Trophoblast cell (in vitro differentiated cells and primary cell): ENCODE results near the gene RPL35.

ENCODE experiments used
- DNase-seq, 2 donors: peaks; one replicate each; pipeline ENCODE4 v3.0.0-alpha.2; 2016
- H2AFZ ChIP-seq: 2 replicates; pipeline ENCODE4 v1.6.1; 2013; ENCODE audit warnings: low read length, moderate library complexity, mild to moderate bottlenecking; ENCODE audit not compliant: insufficient read depth, poor library complexity
- H2AK5ac ChIP-seq: 2 replicates; pipeline ENCODE4 v1.6.1; 2013; ENCODE audit warnings: mild to moderate bottlenecking, low read length
- H2BK120ac ChIP-seq: 2 replicates; pipeline ENCODE4 v1.6.1; 2013; ENCODE audit warnings: low read length, mild to moderate bottlenecking, moderate library complexity; ENCODE audit not compliant: insufficient read depth, poor library complexity
- H2BK12ac ChIP-seq: 2 replicates; pipeline ENCODE4 v1.6.1; 2013; ENCODE audit warnings: mild to moderate bottlenecking, low read length, moderate library complexity
- H2BK5ac ChIP-seq: 2 replicates; pipeline ENCODE4 v1.6.1; 2013; ENCODE audit warnings: low read length, low read depth, moderate library complexity, mild to moderate bottlenecking; ENCODE audit not compliant: poor library complexity
- H3K14ac ChIP-seq: 2 replicates; pipeline ENCODE4 v1.6.1; 2013; ENCODE audit warnings: mild to moderate bottlenecking, low read length
- H3K18ac ChIP-seq: 2 replicates; pipeline ENCODE4 v1.6.1; 2013; ENCODE audit warnings: mild to moderate bottlenecking, low read length
- H3K23ac ChIP-seq: 2 replicates; pipeline ENCODE4 v1.6.1; 2013; ENCODE audit warnings: low read length
- H3K27ac ChIP-seq: 2 replicates; pipeline ENCODE4 v1.5.1; 2013; ENCODE audit warnings: low read depth, mild to moderate bottlenecking, inconsistent platforms, low read length, moderate library complexity
- H3K27me3 ChIP-seq: 2 replicates; pipeline ENCODE4 v1.6.1; 2013; ENCODE audit warnings: inconsistent platforms, mild to moderate bottlenecking, low read length, moderate library complexity; ENCODE audit not compliant: insufficient read depth
- H3K36me3 ChIP-seq, 2 experiments: 1 replicate in 1 of 2; 2 replicates in 1 of 2; pipeline ENCODE4 v1.6.1; 2013; ENCODE audit warnings: low read length in 2 of 2, mild to moderate bottlenecking in 2 of 2, moderate library complexity in 1 of 2; ENCODE audit not compliant: insufficient read depth in 2 of 2, control insufficient read depth in 1 of 2
- H3K4ac ChIP-seq: 2 replicates; pipeline ENCODE4 v1.6.1; 2013; ENCODE audit warnings: low read depth, mild to moderate bottlenecking, low read length, moderate library complexity
- H3K4me1 ChIP-seq, 2 experiments: 1 replicate in 1 of 2; 2 replicates in 1 of 2; pipeline ENCODE4 v1.6.1; 2013; ENCODE audit warnings: low read length in 2 of 2, mild to moderate bottlenecking in 2 of 2, moderate library complexity in 1 of 2; ENCODE audit not compliant: insufficient read depth in 2 of 2, control insufficient read depth in 1 of 2
- H3K4me2 ChIP-seq: 2 replicates; pipeline ENCODE4 v1.6.1; 2013; ENCODE audit warnings: inconsistent platforms, mild to moderate bottlenecking, low read length, moderate library complexity
- H3K4me3 ChIP-seq: 2 replicates; pipeline ENCODE4 v1.5.1; 2013; ENCODE audit warnings: mild to moderate bottlenecking, low read depth, low read length, inconsistent platforms
- H3K79me1 ChIP-seq: one replicate; pipeline ENCODE4 v1.6.1; 2013; ENCODE audit warnings: low read length
- H3K79me2 ChIP-seq: 2 replicates; pipeline ENCODE4 v1.6.1; 2013; ENCODE audit warnings: low read length, mild to moderate bottlenecking; ENCODE audit not compliant: control insufficient read depth, insufficient read depth, poor library complexity
- H3K9ac ChIP-seq: 2 replicates; pipeline ENCODE4 v1.6.1; 2013; ENCODE audit warnings: mild to moderate bottlenecking, low read length
- H3K9me3 ChIP-seq: 2 replicates; pipeline ENCODE4 v1.6.1; 2013; ENCODE audit warnings: low read depth, mild to moderate bottlenecking, control low read depth, inconsistent platforms, low read length; ENCODE audit not compliant: insufficient read depth
- H4K12ac ChIP-seq: 2 replicates; pipeline ENCODE4 v1.6.1; 2013; ENCODE audit warnings: low read depth, mild to moderate bottlenecking, low read length, moderate library complexity
- H4K8ac ChIP-seq: 2 replicates; pipeline ENCODE4 v1.6.1; 2013; ENCODE audit warnings: low read depth, mild to moderate bottlenecking, low read length, moderate library complexity
- H4K91ac ChIP-seq: one replicate; pipeline ENCODE4 v1.6.1; 2013; ENCODE audit warnings: low read depth, mild to moderate bottlenecking, low read length, moderate library complexity
- WGBS: extraction: QIAGEN DNeasy Blood & Tissue Kit; methylation state at CpG from one replicate; pipeline ENCODE4 v1.1.7; 2013; ENCODE audit warnings: missing lambda C conversion rate; ENCODE audit not compliant: insufficient read length, insufficient coverage; ENCODE audit errors: extremely low coverage; 5-methylcytosine and 5-hydroxymethylcytosine counted together

The RPL35 gene

DNA sequence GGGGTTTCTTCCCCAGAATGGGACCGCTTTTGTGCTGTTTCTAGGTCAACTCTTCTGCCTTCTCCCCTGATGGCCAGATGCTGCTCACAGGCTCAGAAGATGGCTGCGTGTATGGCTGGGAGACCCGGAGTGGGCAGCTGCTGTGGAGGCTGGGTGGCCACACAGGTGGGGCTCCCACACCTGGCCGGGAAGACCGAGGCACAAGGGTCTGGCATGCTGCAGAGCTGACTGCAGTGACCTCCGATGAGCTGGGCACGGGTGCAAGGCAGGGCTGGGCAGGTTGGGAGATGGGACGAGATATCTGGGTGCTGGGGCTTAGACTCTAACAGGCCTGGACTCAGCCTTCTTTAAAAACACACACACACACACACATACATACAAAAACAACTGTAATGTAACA, 7.6 kb downstream of the RPL35 start:
- Histone ChIP-seq H3K79me2 (peaks cover 9% of the 10 kb centered on the region), H3K4me3 (no peak overlapping the region), H3K9ac (no peak overlapping the region), H2BK12ac (no peak overlapping the region), H3K4me1 (peaks cover 18 to 19% of the 10 kb centered on the region in 2 experiments), H2AK5ac (no peak overlapping the region), H2BK120ac (no peak overlapping the region), H3K18ac (no peak overlapping the region), H3K23ac (no peak overlapping the region), H3K79me1 (peaks cover 26% of the 10 kb centered on the region), H3K36me3 (peaks cover 28 to 31% of the 10 kb centered on the region in 2 experiments), H3K27me3 (no peaks in the 10 kb centered on the region), H2BK5ac (no peak overlapping the region), H3K14ac (no peak overlapping the region), H2AFZ (no peak overlapping the region), H3K4me2 (no peak overlapping the region), H4K8ac (no peak overlapping the region), H3K4ac (no peak overlapping the region), H3K9me3 (no peaks in the 10 kb centered on the region), H4K12ac (no peak overlapping the region), H4K91ac (no peak overlapping the region), H3K27ac (no peak overlapping the region)
- no CpG with 5 or more reads among the region's 8 CpGs for WGBS
- no peak for DNase-seq

DNA sequence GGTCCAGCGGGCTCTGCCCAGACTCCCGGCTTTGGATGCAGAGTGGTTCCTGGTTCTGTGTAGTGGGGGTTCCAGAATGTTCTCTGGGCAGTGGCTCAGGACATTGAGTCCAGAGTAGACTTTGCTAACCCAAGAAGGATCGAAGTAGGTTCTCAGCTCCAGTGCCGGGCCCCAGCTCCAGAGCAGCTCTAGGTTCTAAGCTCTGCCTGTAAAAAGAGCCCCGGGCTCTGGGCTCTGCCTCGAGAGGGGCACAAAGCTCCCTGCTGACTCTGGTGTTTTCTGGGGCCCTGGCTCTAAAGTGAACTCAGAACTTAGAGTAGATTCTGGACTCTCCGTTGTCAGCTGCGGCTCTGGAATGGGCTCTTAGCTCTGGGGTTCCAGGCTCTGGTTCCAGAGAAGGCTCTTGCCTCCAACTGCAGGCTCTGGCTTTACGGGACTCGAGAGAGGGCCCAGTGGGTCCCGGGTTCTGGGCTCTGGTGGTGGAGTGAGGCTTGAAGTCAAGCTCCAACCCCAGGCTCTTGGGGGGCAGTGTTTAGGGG, 8.1 kb downstream of the RPL35 start:
- H2BK120ac ChIP-seq: no peak overlapping the region
- peak overlapping the region; percentile 98 for H4K91ac ChIP-seq
- H2BK5ac ChIP-seq: no peak overlapping the region
- no peak overlapping the region for H2AK5ac ChIP-seq
- peaks cover 23 to 26% of the 10 kb centered on the region in 2 experiments for H3K36me3 ChIP-seq
- peak overlapping the region; percentile 46 for H2AFZ ChIP-seq
- no peak overlapping the region for H2BK12ac ChIP-seq
- WGBS: no CpG with 5 or more reads among the region's 11 CpGs
- H3K9ac ChIP-seq: no peak overlapping the region
- no peak overlapping the region for H3K18ac ChIP-seq
- H3K79me2 ChIP-seq: peaks cover 9% of the 10 kb centered on the region
- no peak overlapping the region for H4K12ac ChIP-seq
- H3K79me1 ChIP-seq: peaks cover 26% of the 10 kb centered on the region
- no peak overlapping the region for H3K14ac ChIP-seq
- peak overlapping the region; percentile 95 for H3K4me2 ChIP-seq
- no peaks in the 10 kb centered on the region for H3K9me3 ChIP-seq
- H4K8ac ChIP-seq: peak overlapping the region; percentile 8
- H3K4ac ChIP-seq: no peak overlapping the region
- H3K4me3 ChIP-seq: peak overlapping the region; percentile 52
- no peak for DNase-seq
- no peaks in the 10 kb centered on the region for H3K27me3 ChIP-seq
- no peak overlapping the region for H3K23ac ChIP-seq
- H3K27ac ChIP-seq: no peak overlapping the region
- peaks cover 18 to 19% of the 10 kb centered on the region in 2 experiments for H3K4me1 ChIP-seq

DNA sequence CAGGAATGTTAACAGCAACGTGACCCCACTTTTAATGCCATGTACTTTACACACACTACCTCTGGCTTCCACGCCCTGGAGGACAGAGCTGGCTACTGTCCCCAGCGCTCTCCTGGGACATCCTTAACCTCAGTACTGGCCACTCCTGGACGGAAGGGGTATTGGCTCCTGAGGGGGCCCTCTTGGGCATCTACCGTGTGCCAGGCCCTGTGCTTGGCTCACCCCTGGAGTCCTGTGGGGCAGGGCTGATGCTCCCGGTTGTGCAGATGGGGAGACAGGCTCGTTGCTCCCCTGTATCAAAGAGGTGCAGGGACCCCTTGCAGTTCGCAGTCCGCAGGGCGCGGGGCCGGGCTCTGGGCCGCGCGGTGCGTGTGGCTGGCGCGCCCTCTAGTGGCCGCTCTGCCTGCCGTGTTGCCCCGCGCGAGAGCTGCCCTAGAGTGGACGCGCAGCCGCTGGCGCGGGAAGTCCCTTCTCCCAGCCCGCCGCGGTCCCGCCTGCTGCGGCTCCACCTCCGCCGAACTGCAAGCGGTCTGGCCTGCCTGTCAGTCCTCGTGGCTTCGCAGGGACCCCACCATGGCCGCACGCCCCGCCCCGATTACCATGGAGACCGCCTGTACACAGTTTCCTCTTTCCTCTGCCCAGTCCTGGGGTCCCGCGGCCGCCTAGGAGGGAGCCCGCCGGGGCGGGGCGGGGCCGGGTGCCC, 8.8 kb downstream of the RPL35 start, which contains the start of gene WDR38:
TSS of gene WDR38 (plus strand) at position 632 of the 703 bp plus-strand sequence. CDS start 72 bp downstream, outside the sequence.
- H3K9ac ChIP-seq: no peak within 1 kb of the TSS
- peaks cover 16 to 19% of the 10 kb centered on the region in 2 experiments for H3K36me3 ChIP-seq
- no peaks in the 10 kb centered on the region for H3K27me3 ChIP-seq
- H3K4ac ChIP-seq: peak within 1 kb of the TSS; percentile 57
- H3K27ac ChIP-seq: peak within 1 kb of the TSS; percentile 1
- peak within 1 kb of the TSS; percentile 57 for H3K4me3 ChIP-seq
- WGBS: no CpG with 5 or more reads among the region's 51 CpGs
- peak within 1 kb of the TSS; percentile 46 for H4K12ac ChIP-seq
- peak within 1 kb of the TSS; percentile 77 for H4K8ac ChIP-seq
- H3K79me1 ChIP-seq: peaks cover 26% of the 10 kb centered on the region
- H3K79me2 ChIP-seq: peaks cover 9% of the 10 kb centered on the region
- no peaks in the 10 kb centered on the region for H3K9me3 ChIP-seq
- peak within 1 kb of the TSS; percentile 95 for H3K4me2 ChIP-seq
- DNase-seq: peak; percentile 74 to 86
- peak within 1 kb of the TSS; percentile 98 for H4K91ac ChIP-seq
- peak within 1 kb of the TSS; percentile 97 for H2AK5ac ChIP-seq
- peak within 1 kb of the TSS; percentile 81 for H2BK12ac ChIP-seq
- H3K14ac ChIP-seq: peak within 1 kb of the TSS; percentile 92
- peak within 1 kb of the TSS; percentile 89 for H3K18ac ChIP-seq
- H3K4me1 ChIP-seq: peaks cover 18 to 19% of the 10 kb centered on the region in 2 experiments
- peak within 1 kb of the TSS; percentile 60 for H2BK5ac ChIP-seq
- H3K23ac ChIP-seq: no peak within 1 kb of the TSS
- peak within 1 kb of the TSS; percentile 91 for H2AFZ ChIP-seq
- peak within 1 kb of the TSS; percentile 96 for H2BK120ac ChIP-seq

GRCh38 chr9:124852121-124852828, 9.5 kb downstream of the RPL35 start:
- Histone ChIP-seq H2AFZ (peak overlapping the region; percentile 91), H2BK12ac (peak overlapping the region; percentile 81), H3K4me2 (peak overlapping the region; percentile 95), H3K79me1 (peaks cover 26% of the 10 kb centered on the region), H3K18ac (peak overlapping the region; percentile 89), H4K12ac (peak overlapping the region; percentile 46), H3K23ac (no peak overlapping the region), H3K4ac (peak overlapping the region; percentile 57), H4K91ac (peak overlapping the region; percentile 98), H3K79me2 (peaks cover 9% of the 10 kb centered on the region), H3K36me3 (peaks cover 9 to 12% of the 10 kb centered on the region in 2 experiments), H2AK5ac (peak overlapping the region; percentile 97), H3K27ac (peak overlapping the region; percentile 1), H3K4me3 (no peak overlapping the region), H2BK5ac (peak overlapping the region; percentile 60), H3K27me3 (no peaks in the 10 kb centered on the region), H2BK120ac (peak overlapping the region; percentile 96), H4K8ac (peak overlapping the region; percentile 77), H3K14ac (peak overlapping the region; percentile 92), H3K4me1 (peaks cover 18 to 19% of the 10 kb centered on the region in 2 experiments), H3K9ac (no peak overlapping the region), H3K9me3 (no peaks in the 10 kb centered on the region)
- DNase-seq: no peak
- WGBS: no CpG with 5 or more reads among the region's 13 CpGs
